Osteocyte (in vitro differentiated cells): ENCODE results near the gene CLEC4A. TPM values are rescaled to one million over a fixed set of nuclear protein-coding genes. Genes with fewer than 3 reads are reported as not detected.

Source experiments
- DNase-seq: peaks from one replicate; pipeline ENCODE4 v3.0.0; 2021; ENCODE audit warnings: mixed read lengths; ENCODE audit not compliant: unreplicated experiment; ENCODE audit errors: extremely low spot score
- H3K27ac Mint-ChIP-seq: one replicate; pipeline ENCODE4 v1.8.0; 2021; ENCODE audit warnings: mild to moderate bottlenecking, mixed read lengths; ENCODE audit not compliant: unreplicated experiment
- H3K27me3 Mint-ChIP-seq: one replicate; pipeline ENCODE4 v1.8.0; 2021; ENCODE audit warnings: mixed read lengths; ENCODE audit not compliant: unreplicated experiment
- H3K36me3 Mint-ChIP-seq: one replicate; pipeline ENCODE4 v1.8.0; 2021; ENCODE audit warnings: mixed read lengths; ENCODE audit not compliant: unreplicated experiment
- H3K4me1 Mint-ChIP-seq: one replicate; pipeline ENCODE4 v1.8.0; 2021; ENCODE audit warnings: mixed read lengths; ENCODE audit not compliant: unreplicated experiment
- H3K4me3 Mint-ChIP-seq: one replicate; pipeline ENCODE4 v1.8.0; 2021; ENCODE audit warnings: mild to moderate bottlenecking, moderate library complexity, mixed read lengths; ENCODE audit not compliant: unreplicated experiment
- H3K9me3 Mint-ChIP-seq: one replicate; pipeline ENCODE4 v1.8.0; 2021; ENCODE audit warnings: mixed read lengths; ENCODE audit not compliant: unreplicated experiment
- CTCF ChIP-seq: fragments of 200-600 bp; sonication (generic); IDR thresholded peaks from 2 replicates; pipeline ENCODE4 v1.5.0; 2021; ENCODE audit warnings: antibody characterized with exemption, mild to moderate bottlenecking, moderate library complexity
- long read RNA-seq: library from polyadenylated mRNA; unstranded; transcript quantifications from one replicate; pipeline ENCODE4 v2.0.0, GENCODE V29; 2021
- total RNA-seq: library from RNA; stranded (reverse); gene quantifications from 2 replicates; pipeline ENCODE4 v1.2.1, GENCODE V29; 2021

CLEC4A gene
- 0.97 and 1.5 TPM in 2 replicates for total RNA-seq
- long read RNA-seq, result 0 reads

GRCh38 chr12:8123124-8123912 is at the start of gene CLEC4A:
Gene CLEC4A (plus strand): TSS chr12:8123617. CDS start chr12:8123879, 262 bp downstream.
- Mint-ChIP-seq H3K4me3 (no peak within 1 kb of the TSS), H3K27me3 (no peaks in the 10 kb centered on the region), H3K4me1 (no peaks in the 10 kb centered on the region), H3K36me3 (peaks cover 9% of the 10 kb centered on the region), H3K9me3 (no peaks in the 10 kb centered on the region), H3K27ac (no peak within 1 kb of the TSS)
- TF ChIP-seq CTCF, result no peak
- DNase-seq, result no peak

- Mint-ChIP-seq H3K36me3 (no peaks in the 10 kb centered on the region), H3K4me3 (no peak overlapping the region), H3K27me3 (peaks cover 4% of the 10 kb centered on the region), H3K27ac (no peak overlapping the region), H3K9me3 (no peaks in the 10 kb centered on the region), H3K4me1 (peaks cover 4% of the 10 kb centered on the region)
- no peak for DNase-seq
- TF ChIP-seq CTCF, result no peak
Observed at GRCh38 chr12:8075935-8076334, 47.5 kb upstream of the CLEC4A start.

- Mint-ChIP-seq H3K27me3 (peaks cover 4% of the 10 kb centered on the region), H3K4me1 (peaks cover 9% of the 10 kb centered on the region), H3K36me3 (no peaks in the 10 kb centered on the region), H3K27ac (no peak overlapping the region), H3K9me3 (no peaks in the 10 kb centered on the region), H3K4me3 (no peak overlapping the region)
- no peak for TF ChIP-seq CTCF
- DNase-seq, result no peak
Observed at GRCh38 chr12:8076366-8076765, 47.1 kb upstream of the CLEC4A start.

- H3K4me1 Mint-ChIP-seq, result peaks cover 10% of the 10 kb centered on the region
- TF ChIP-seq CTCF, result no peak
- H3K4me3 Mint-ChIP-seq, result no peak overlapping the region
- H3K27me3 Mint-ChIP-seq, result peaks cover 4% of the 10 kb centered on the region
- no peak overlapping the region for H3K27ac Mint-ChIP-seq
- no peaks in the 10 kb centered on the region for H3K9me3 Mint-ChIP-seq
- no peak for DNase-seq
- no peaks in the 10 kb centered on the region for H3K36me3 Mint-ChIP-seq
Observed at GRCh38 chr12:8077207-8077606, 46.2 kb upstream of the CLEC4A start.

- H3K27ac Mint-ChIP-seq, result no peak overlapping the region
- no peak overlapping the region for H3K4me3 Mint-ChIP-seq
- H3K36me3 Mint-ChIP-seq, result no peaks in the 10 kb centered on the region
- peak; percentile 65 for TF ChIP-seq CTCF
- no peaks in the 10 kb centered on the region for H3K9me3 Mint-ChIP-seq
- no peak for DNase-seq
- H3K27me3 Mint-ChIP-seq, result peaks cover 4% of the 10 kb centered on the region
- peaks cover 17% of the 10 kb centered on the region for H3K4me1 Mint-ChIP-seq
Observed at GRCh38 chr12:8078398-8078797, 45.0 kb upstream of the CLEC4A start.
